GM12878 (cell line): ENCODE results near the gene LMX1B. TPM values are rescaled to one million over a fixed set of nuclear protein-coding genes. Genes with fewer than 3 reads are reported as not detected.

Experiments used
- ATAC-seq: fragments of 200-7000 bp; cut with Tn5 transposase; 3 replicates; pipeline ENCODE4 v1.9.1; 2020; ENCODE audit warnings: mild to moderate bottlenecking, moderate library complexity
- BruUV-seq: library from RNA; stranded (reverse); fragments of 400-500 nt; replicated peaks from 2 replicates; lab custom pipeline; 2021; lab: Mats Ljungman, UMichigan
- CTCF ChIA-PET: fragments of 300-600 bp; sonication (Branson Sonifier 250); formaldehyde crosslinking; extraction: SDS; loops from one replicate; lab custom pipeline; 2021; ENCODE audit warnings: inconsistent platforms; lab: Yijun Ruan, JAX
- POLR2A ChIA-PET: fragments of 350-600 bp; formaldehyde crosslinking; extraction: SDS; loops from one replicate; lab custom pipeline; 2021; ENCODE audit warnings: inconsistent platforms; lab: Charles Lee
- RAD21 ChIA-PET: fragments of 300-600 bp; sonication (Branson Sonifier 250); formaldehyde crosslinking; loops from one replicate; lab custom pipeline; 2023; ENCODE audit warnings: antibody characterized with exemption; ENCODE audit not compliant: unreplicated experiment; lab: Charles Lee
- SMC1A ChIA-PET: fragments of 300-600 bp; sonication (Branson Sonifier 250); formaldehyde crosslinking; loops from one replicate; lab custom pipeline; 2023; ENCODE audit not compliant: unreplicated experiment, uncharacterized antibody; lab: Charles Lee
- DNase-seq: peaks from one replicate; pipeline ENCODE4 v3.0.0-alpha.2; 2011; ENCODE audit warnings: low read depth, low spot score
- FAIRE-seq: peaks from 3 replicates; lab custom pipeline; 2011; peaks lifted over from hg19 to GRCh38; lab: Jason Lieb, UNC
- H2AFZ ChIP-seq: 2 replicates; pipeline ENCODE4 v1.6.0; 2011; ENCODE audit warnings: low read depth, low read length, control low read depth; ENCODE audit not compliant: control insufficient read depth
- H3K27ac ChIP-seq: 2 replicates; pipeline ENCODE4 v1.5.1; 2011; ENCODE audit warnings: control low read depth; ENCODE audit not compliant: control insufficient read depth, insufficient read depth
- H3K27me3 ChIP-seq, 2 experiments: replicated peaks in 1 of 2; 2 replicates each; pipeline versions ENCODE4 v1.6.0 to v1.6.1; 2011; ENCODE audit warnings: low read length in 1 of 2; ENCODE audit not compliant: control insufficient read depth in 2 of 2, insufficient read depth in 2 of 2
- H3K36me3 ChIP-seq, 2 experiments: 2 replicates each; pipeline ENCODE4 v1.5.1; 2011; ENCODE audit warnings: low read length in 1 of 2; ENCODE audit not compliant: control insufficient read depth in 2 of 2, insufficient read depth in 2 of 2
- H3K4me1 ChIP-seq: 2 replicates; pipeline ENCODE4 v1.6.1; 2011; ENCODE audit warnings: mild to moderate bottlenecking, low read length, moderate library complexity, mixed read lengths; ENCODE audit not compliant: control insufficient read depth, insufficient read depth
- H3K4me2 ChIP-seq: 2 replicates; pipeline ENCODE4 v1.6.0; 2011; ENCODE audit warnings: control low read depth; ENCODE audit not compliant: control insufficient read depth, insufficient read depth
- H3K4me3 ChIP-seq: fragments of 200-600 bp; sonication (generic); 2 replicates; pipeline ENCODE4 v1.5.1; 2016
- H3K79me2 ChIP-seq: 2 replicates; pipeline ENCODE4 v1.6.0; 2011; ENCODE audit warnings: low read length; ENCODE audit not compliant: control insufficient read depth, insufficient read depth
- H3K9ac ChIP-seq: 2 replicates; pipeline ENCODE4 v1.8.0; 2011; ENCODE audit warnings: low read length, control low read depth, mixed read lengths; ENCODE audit not compliant: control insufficient read depth, insufficient read depth
- H3K9me3 ChIP-seq: replicated peaks from 3 replicates; pipeline ENCODE4 v1.5.1; 2011; ENCODE audit warnings: mild to moderate bottlenecking, low read length; ENCODE audit not compliant: control insufficient read depth, insufficient read depth
- H4K20me1 ChIP-seq: 2 replicates; pipeline ENCODE4 v1.6.0; 2011; ENCODE audit not compliant: control insufficient read depth, insufficient read depth
- ATF7 ChIP-seq: fragments of 450-650 bp; IDR thresholded peaks from 2 replicates; pipeline ENCODE4 v1.6.1; 2016; ENCODE audit warnings: low read depth, mild to moderate bottlenecking
- BACH1 ChIP-seq: fragments of 450-650 bp; IDR thresholded peaks from 2 replicates; pipeline ENCODE4 v1.6.1; 2017; ENCODE audit warnings: mild to moderate bottlenecking, borderline replicate concordance
- CBFB ChIP-seq: IDR thresholded peaks from 2 replicates; pipeline ENCODE4 v1.6.1; 2016; ENCODE audit warnings: antibody characterized with exemption, low read depth
- ELK1 ChIP-seq: IDR thresholded peaks from 2 replicates; pipeline ENCODE4 v1.6.1; 2012; ENCODE audit warnings: low read depth, low read length, improper control_type of control experiment
- ETV6 ChIP-seq, 2 experiments: fragments of 450-650 bp in 1 of 2; IDR thresholded peaks in 1 of 2; conservative IDR thresholded peaks in 1 of 2; 2 replicates each; pipeline ENCODE4 v1.6.1; 2014; ENCODE audit warnings: antibody characterized with exemption in 1 of 2, borderline replicate concordance in 1 of 2, low read depth in 1 of 2, mild to moderate bottlenecking in 1 of 2, moderate library complexity in 1 of 2
- EZH2 ChIP-seq: IDR thresholded peaks from 2 replicates; pipeline ENCODE4 v1.6.1; 2012; ENCODE audit warnings: low read depth, mild to moderate bottlenecking, control low read depth, inconsistent platforms, low read length, borderline replicate concordance; ENCODE audit not compliant: control insufficient read depth
- IRF3 ChIP-seq: fragments of 450-650 bp; IDR thresholded peaks from 2 replicates; pipeline ENCODE4 v1.6.1; 2014; ENCODE audit warnings: mild to moderate bottlenecking
- KAT2A ChIP-seq: conservative IDR thresholded peaks from 2 replicates; pipeline ENCODE4 v1.6.1; 2011; ENCODE audit warnings: low read depth, low read length; ENCODE audit not compliant: control insufficient read depth
- KLF5 ChIP-seq: fragments of 450-650 bp; IDR thresholded peaks from 2 replicates; pipeline ENCODE4 v1.6.1; 2014; ENCODE audit warnings: mild to moderate bottlenecking; ENCODE audit not compliant: partially characterized antibody
- MAX ChIP-seq: IDR thresholded peaks from 2 replicates; pipeline ENCODE4 v1.6.1; 2012; ENCODE audit warnings: low read depth, low read length, improper control_type of control experiment
- NBN ChIP-seq: fragments of 450-650 bp; IDR thresholded peaks from 2 replicates; pipeline ENCODE4 v1.6.1; 2016
- NR2C1 ChIP-seq: fragments of 450-650 bp; IDR thresholded peaks from 2 replicates; pipeline ENCODE4 v1.6.1; 2017; ENCODE audit warnings: antibody characterized with exemption, mild to moderate bottlenecking, moderate library complexity
- NR2F1 ChIP-seq: fragments of 450-650 bp; conservative IDR thresholded peaks from 2 replicates; pipeline ENCODE4 v1.6.1; 2017; ENCODE audit warnings: mild to moderate bottlenecking
- PAX8 ChIP-seq: fragments of 450-650 bp; IDR thresholded peaks from 2 replicates; pipeline ENCODE4 v1.6.1; 2017; ENCODE audit warnings: mild to moderate bottlenecking, moderate library complexity
- POLR2AphosphoS2 ChIP-seq: IDR thresholded peaks from 2 replicates; pipeline ENCODE4 v1.6.1; 2011; ENCODE audit warnings: low read depth, mild to moderate bottlenecking, low read length, improper control_type of control experiment, moderate library complexity
- RFX5 ChIP-seq: IDR thresholded peaks from 2 replicates; pipeline ENCODE4 v1.6.1; 2011; ENCODE audit warnings: low read depth, low read length, improper control_type of control experiment
- SP1 ChIP-seq: IDR thresholded peaks from one replicate; pipeline ENCODE4 v1.6.1; 2011; ENCODE audit warnings: low read depth, low read length
- USF2 ChIP-seq: IDR thresholded peaks from 2 replicates; pipeline ENCODE4 v1.6.1; 2011; ENCODE audit warnings: low read depth, low read length, improper control_type of control experiment, borderline replicate concordance
- WGBS: methylation state at CpG from one replicate; pipeline ENCODE4 v1.1.6; 2016; ENCODE audit warnings: low lambda C conversion rate; ENCODE audit not compliant: insufficient replicate concordance, insufficient coverage; ENCODE audit errors: missing lambda C conversion rate; 5-methylcytosine and 5-hydroxymethylcytosine counted together
- in situ Hi-C: fragments of 300-500 bp; cut with MboI; formaldehyde crosslinking; loops from 9 replicates; pipeline ENCODE4 v1.14.3; 2018; ENCODE audit warnings: mixed read lengths
- intact Hi-C: fragments of 100-400 bp; cut with micrococcal nuclease; formaldehyde crosslinking; loops from one replicate; pipeline ENCODE4 v1.14.2; 2022; ENCODE audit not compliant: unreplicated experiment
- polyA plus RNA-seq, 11 experiments: library from polyadenylated mRNA; depleted of rRNA in 4 of 11; unstranded in 6 of 11; stranded (reverse) in 5 of 11; fragments of >200 nt; fragmentation: Nextera tagmentation in 4 of 11; fragmentation: Illumina TruSeq in 1 of 11; extraction: Ambion mirVana in 4 of 11; extraction: Trizol in 1 of 11; gene quantifications; 1 replicate in 1 of 11; 2 replicates in 10 of 11; pipeline versions ENCODE4 v1.2.1 to v1.2.3, GENCODE V29; 2011 to 2016; ENCODE audit warnings: inconsistent platforms in 2 of 11, missing spikeins in 2 of 11, low read depth in 1 of 11
- total RNA-seq, 4 experiments: library from RNA; depleted of rRNA in 3 of 4; stranded (reverse); fragments of >200 nt in 3 of 4; fragmentation: Illumina TruSeq in 1 of 4; extraction: Trizol in 1 of 4; gene quantifications; 2 replicates each; pipeline versions ENCODE4 v1.2.1 to v1.2.3, GENCODE V29; 2013 to 2021

The LMX1B gene
- total and polyA plus RNA-seq, 10 of the 15 experiments (the other 5 are each of a cell fraction or from before 2014, with no cell fraction given): not detected

GRCh38 chr9:126700296-126700695 is 86.6 kb downstream of the LMX1B start:
- Histone ChIP-seq H4K20me1 (no peaks in the 10 kb centered on the region), H3K4me2 (no peak overlapping the region), H3K9me3 (no peaks in the 10 kb centered on the region), H3K27ac (no peak overlapping the region), H3K9ac (no peak overlapping the region), H2AFZ (no peak overlapping the region), H3K4me1 (no peaks in the 10 kb centered on the region), H3K79me2 (no peaks in the 10 kb centered on the region), H3K27me3 (peaks cover 0 to 5% of the 10 kb centered on the region in 2 experiments; a peak in 3 of 4 replicates), H3K36me3 (no peaks in the 10 kb centered on the region), H3K4me3 (no peak overlapping the region)
- intact Hi-C loops: no loop called here
- in situ Hi-C loops: no loop called here
- ChIA-PET POLR2A (interaction anchor here (0.6 kb wide), 1 partner anchor 68 kb away, joined by 3 read pairs; no protein-coding TSS in a partner anchor), SMC1A (interaction anchor here (8.8 kb wide), 1 partner anchor 81 kb away, joined by 111 read pairs; no protein-coding TSS in a partner anchor), RAD21 (no interaction called here), CTCF (interaction anchor here (0.9 kb wide), 1 partner anchor 10 kb away, joined by 6 read pairs; no protein-coding TSS in a partner anchor)
- DNase-seq (no peak), FAIRE-seq (no peak), ATAC-seq (no peak)
- WGBS: 65% methylated on average over 10 of the region's 10 CpGs
- TF ChIP-seq NR2C1 (no peak), NBN (no peak), PAX8 (no peak), ELK1 (no peak), MAX (no peak), SP1 (no peak), ETV6 (conservative IDR thresholded peaks at IDR 0.05 in 1 of 2, IDR thresholded peaks at IDR 0.05 in 1 of 2; ENCODE audit: borderline replicate concordance in 1 of 2, low read depth in 1 of 2) (no peak), KLF5 (no peak), KAT2A (no peak), RFX5 (no peak), POLR2AphosphoS2 (no peak), EZH2 (no peak), USF2 (no peak), BACH1 (no peak), CBFB (no peak), IRF3 (no peak), NR2F1 (no peak), ATF7 (no peak)
- BruUV-seq: no TSS peak
